IMR-90 (cell line): Measurements from ENCODE around the gene UGGT1.

Experiments
- CEBPB ChIP-seq: IDR thresholded peaks from 2 replicates; pipeline ENCODE4 v1.6.1; 2012; ENCODE audit warnings: low read depth, low read length, improper control_type of control experiment
- CTCF ChIP-seq: conservative IDR thresholded peaks from 2 replicates; pipeline ENCODE4 v1.5.1; 2012; ENCODE audit warnings: mild to moderate bottlenecking, low read depth, low read length, improper control_type of control experiment
- FOS ChIP-seq: fragments of 150-350 bp; IDR thresholded peaks from 2 replicates; pipeline ENCODE4 v1.6.1; 2016; ENCODE audit warnings: low read depth, low read length
- MAFK ChIP-seq: IDR thresholded peaks from 2 replicates; pipeline ENCODE4 v1.6.1; 2012; ENCODE audit warnings: low read depth, low read length, improper control_type of control experiment
- MAZ ChIP-seq: IDR thresholded peaks from 2 replicates; pipeline ENCODE4 v1.6.1; 2012; ENCODE audit warnings: low read depth, mild to moderate bottlenecking, low read length, improper control_type of control experiment, moderate library complexity, borderline replicate concordance
- MXI1 ChIP-seq: IDR thresholded peaks from 2 replicates; pipeline ENCODE4 v1.6.1; 2012; ENCODE audit warnings: low read depth, mild to moderate bottlenecking, low read length, moderate library complexity, borderline replicate concordance
- NFE2L2 ChIP-seq: fragments of 150-350 bp; IDR thresholded peaks from 2 replicates; pipeline ENCODE4 v1.6.1; 2016; ENCODE audit warnings: low read depth, mild to moderate bottlenecking, low read length
- POLR2A ChIP-seq: IDR thresholded peaks from 2 replicates; pipeline ENCODE4 v1.6.1; 2012; ENCODE audit warnings: mild to moderate bottlenecking, low read depth, low read length
- RAD21 ChIP-seq: IDR thresholded peaks from 2 replicates; pipeline ENCODE4 v1.6.1; 2012; ENCODE audit warnings: low read length, improper control_type of control experiment
- RFX5 ChIP-seq: IDR thresholded peaks from 2 replicates; pipeline ENCODE4 v1.8.0; 2012; ENCODE audit warnings: low read depth, mild to moderate bottlenecking, low read length, moderate library complexity
- SMC3 ChIP-seq: fragments of 150-350 bp; IDR thresholded peaks from 2 replicates; pipeline ENCODE4 v1.6.1; 2016; ENCODE audit warnings: low read depth, mild to moderate bottlenecking, antibody characterized with exemption, low read length, moderate library complexity
- USF2 ChIP-seq: fragments of 150-350 bp; IDR thresholded peaks from 2 replicates; pipeline ENCODE4 v1.6.1; 2017; ENCODE audit warnings: mild to moderate bottlenecking, antibody characterized with exemption, low read length, low read depth

GRCh38 chr2:128076461-128077106 lies 14.4 kb upstream of the UGGT1 start:
- TF ChIP-seq CTCF: no peak
- no peak for TF ChIP-seq FOS
- no peak for TF ChIP-seq USF2
- no peak for TF ChIP-seq POLR2A
- no peak for TF ChIP-seq SMC3
- no peak for TF ChIP-seq RAD21
- TF ChIP-seq MAFK: no peak
- no peak for TF ChIP-seq RFX5
- no peak for TF ChIP-seq NFE2L2
- TF ChIP-seq MXI1: no peak
- no peak for TF ChIP-seq MAZ
- TF ChIP-seq CEBPB: no peak
